Measurements from ENCODE around the gene TTC7B.

Gene TTC7B

DNA sequence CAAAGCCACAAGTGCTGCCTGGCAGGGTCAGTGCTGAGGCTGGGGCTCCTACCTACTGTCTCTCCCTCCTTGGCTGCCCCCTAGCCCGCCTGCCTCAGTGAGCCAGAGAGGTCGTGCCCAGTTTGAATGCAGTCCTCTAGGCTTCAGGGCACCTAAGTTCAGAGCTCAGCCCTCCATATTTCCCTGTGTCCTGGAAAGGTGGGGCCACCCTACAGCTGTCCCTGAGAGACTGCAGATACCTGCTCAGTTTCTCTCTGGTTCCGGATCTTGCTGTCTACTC, 276.8 kb downstream of the TTC7B start:
- Histone ChIP-seq H3K9ac (ENCODE audit: low read length) (no peak overlapping the region), H3K4me1 (ENCODE audit: control insufficient read depth, insufficient read depth, low read length) (no peaks in the 10 kb centered on the region), H3K9me3 (ENCODE audit: control insufficient read depth, low read length) (no peaks in the 10 kb centered on the region), H3K27me3 (ENCODE audit: control insufficient read depth, insufficient read depth, low read length) (no peaks in the 10 kb centered on the region), H3K4me3 (ENCODE audit: low read length) (no peak overlapping the region), H3K36me3 (ENCODE audit: control insufficient read depth, insufficient read depth, low read length) (no peaks in the 10 kb centered on the region)

- Histone ChIP-seq H3K27me3 (ENCODE audit: control insufficient read depth, insufficient read depth, low read length) (no peaks in the 10 kb centered on the region), H3K36me3 (ENCODE audit: control insufficient read depth, insufficient read depth, low read length) (no peaks in the 10 kb centered on the region), H3K9ac (ENCODE audit: low read length) (no peak overlapping the region), H3K4me1 (ENCODE audit: control insufficient read depth, insufficient read depth, low read length) (no peaks in the 10 kb centered on the region), H3K4me3 (ENCODE audit: low read length) (no peak overlapping the region), H3K9me3 (ENCODE audit: control insufficient read depth, low read length) (no peaks in the 10 kb centered on the region)
Measured at GRCh38 chr14:90538716-90539495, 277.3 kb downstream of the TTC7B start.

DNA sequence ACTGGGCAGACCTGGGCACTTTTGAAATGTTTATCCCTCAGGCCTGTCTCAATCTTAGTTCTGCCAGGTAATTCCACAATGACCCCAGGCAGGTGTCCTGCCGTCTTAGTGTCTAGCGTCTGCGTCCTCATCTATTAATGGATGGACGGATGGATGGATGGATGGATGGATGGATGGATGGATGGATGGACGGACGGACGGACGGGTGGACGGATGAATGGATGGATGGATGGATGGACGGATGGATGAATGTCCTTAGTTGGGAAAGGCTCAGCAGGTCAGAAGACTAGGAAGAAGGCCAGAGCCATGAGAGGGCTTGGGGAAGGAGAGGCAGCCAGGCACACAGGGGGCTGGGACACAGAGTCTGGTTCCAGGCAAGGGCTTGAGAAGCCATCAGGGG, 278.1 kb downstream of the TTC7B start:
- H3K36me3 ChIP-seq (ENCODE audit: control insufficient read depth, insufficient read depth, low read length), result no peaks in the 10 kb centered on the region
- H3K9me3 ChIP-seq (ENCODE audit: control insufficient read depth, low read length), result no peaks in the 10 kb centered on the region
- no peaks in the 10 kb centered on the region for H3K4me1 ChIP-seq (ENCODE audit: control insufficient read depth, insufficient read depth, low read length)
- no peak overlapping the region for H3K9ac ChIP-seq (ENCODE audit: low read length)
- H3K4me3 ChIP-seq (ENCODE audit: low read length), result no peak overlapping the region
- no peaks in the 10 kb centered on the region for H3K27me3 ChIP-seq (ENCODE audit: control insufficient read depth, insufficient read depth, low read length)

DNA sequence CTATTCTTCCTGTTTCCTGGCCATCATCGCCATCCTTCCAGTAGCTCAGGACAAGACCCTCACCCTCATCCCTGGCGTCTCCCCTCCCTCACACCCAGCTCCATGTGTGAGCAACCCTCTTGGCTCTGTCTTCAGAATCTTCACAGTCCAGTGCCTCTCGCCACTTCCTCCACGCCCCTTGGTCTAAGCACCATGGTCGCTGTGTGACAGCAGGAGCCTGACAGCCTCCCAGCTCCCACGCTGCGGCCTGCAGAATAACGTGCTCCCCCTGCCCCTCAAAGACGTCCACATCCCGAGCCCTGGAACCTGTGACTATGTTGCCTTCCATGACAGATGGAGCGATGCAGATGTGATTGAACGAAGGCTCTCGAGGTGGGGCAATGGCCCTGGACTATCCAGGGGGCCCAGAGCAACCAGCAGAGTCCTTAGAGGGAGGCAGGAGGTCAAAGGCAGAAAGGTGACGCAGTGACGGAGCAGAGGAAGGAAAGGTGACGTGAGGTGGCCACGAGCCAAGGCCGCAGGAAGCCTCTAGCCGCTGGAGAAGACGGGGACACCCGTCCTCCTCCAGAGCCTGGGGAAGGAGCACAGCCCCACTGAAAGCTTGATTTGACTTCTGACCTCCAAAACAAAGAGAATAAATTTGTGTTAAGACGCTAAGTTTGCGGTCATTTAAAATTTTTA, 279.6 kb downstream of the TTC7B start:
- no peaks in the 10 kb centered on the region for H3K27me3 ChIP-seq (ENCODE audit: control insufficient read depth, insufficient read depth, low read length)
- H3K4me3 ChIP-seq (ENCODE audit: low read length), result no peak overlapping the region
- no peaks in the 10 kb centered on the region for H3K9me3 ChIP-seq (ENCODE audit: control insufficient read depth, low read length)
- H3K9ac ChIP-seq (ENCODE audit: low read length), result no peak overlapping the region
- no peaks in the 10 kb centered on the region for H3K4me1 ChIP-seq (ENCODE audit: control insufficient read depth, insufficient read depth, low read length)
- no peaks in the 10 kb centered on the region for H3K36me3 ChIP-seq (ENCODE audit: control insufficient read depth, insufficient read depth, low read length)

DNA sequence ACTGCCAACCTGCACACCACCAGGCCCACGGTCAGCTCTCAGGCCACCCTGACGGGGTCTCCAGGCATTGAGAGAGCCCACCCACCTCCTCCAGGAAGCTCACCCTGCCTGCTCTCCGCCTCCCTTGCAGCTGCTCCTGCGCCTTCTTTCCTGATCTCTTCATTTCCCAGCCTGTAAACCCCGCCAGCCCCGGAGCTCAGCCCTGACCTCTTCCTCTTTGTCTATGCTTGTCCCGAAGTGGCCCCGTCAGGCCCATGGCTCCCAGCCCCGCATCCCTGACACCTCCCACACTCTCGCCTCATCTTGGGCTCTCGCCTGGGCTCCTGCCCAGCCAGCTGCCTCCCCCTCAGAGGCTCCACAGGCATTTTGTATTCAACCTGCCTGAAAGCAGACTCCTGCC, 280.1 kb downstream of the TTC7B start:
- Histone ChIP-seq H3K9ac (ENCODE audit: low read length) (no peak overlapping the region), H3K9me3 (ENCODE audit: control insufficient read depth, low read length) (no peaks in the 10 kb centered on the region), H3K4me3 (ENCODE audit: low read length) (no peak overlapping the region), H3K27me3 (ENCODE audit: control insufficient read depth, insufficient read depth, low read length) (no peaks in the 10 kb centered on the region), H3K4me1 (ENCODE audit: control insufficient read depth, insufficient read depth, low read length) (no peaks in the 10 kb centered on the region), H3K36me3 (ENCODE audit: control insufficient read depth, insufficient read depth, low read length) (no peaks in the 10 kb centered on the region)

DNA sequence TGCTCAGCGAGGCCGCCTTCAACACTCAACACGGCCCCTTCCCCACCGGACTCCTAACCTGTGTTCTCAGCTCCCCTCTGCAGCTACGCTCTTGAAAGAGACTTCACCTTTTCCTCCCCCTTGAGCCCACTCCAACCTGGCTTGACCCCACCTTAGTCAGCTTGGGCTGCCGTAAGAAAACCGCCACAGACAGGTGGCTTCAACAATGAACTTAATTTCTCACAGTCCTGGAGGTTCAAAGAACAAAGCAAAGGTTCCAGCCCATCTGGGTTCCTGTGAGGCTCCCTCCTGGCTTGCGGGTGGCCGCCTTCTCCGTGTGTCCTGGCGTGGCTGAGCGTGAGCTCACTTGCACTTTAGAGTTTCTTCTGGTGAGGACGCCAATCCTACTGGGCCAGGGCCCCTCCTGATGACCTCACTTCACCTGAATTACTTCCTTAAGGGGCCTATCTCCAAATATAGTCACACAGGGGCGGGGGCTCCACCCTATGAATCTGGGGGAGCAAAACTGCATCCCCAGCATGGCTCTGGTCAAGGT, 280.6 kb downstream of the TTC7B start:
- no peak overlapping the region for H3K4me3 ChIP-seq (ENCODE audit: low read length)
- no peaks in the 10 kb centered on the region for H3K36me3 ChIP-seq (ENCODE audit: control insufficient read depth, insufficient read depth, low read length)
- H3K9ac ChIP-seq (ENCODE audit: low read length), result no peak overlapping the region
- no peaks in the 10 kb centered on the region for H3K27me3 ChIP-seq (ENCODE audit: control insufficient read depth, insufficient read depth, low read length)
- H3K4me1 ChIP-seq (ENCODE audit: control insufficient read depth, insufficient read depth, low read length), result no peaks in the 10 kb centered on the region
- H3K9me3 ChIP-seq (ENCODE audit: control insufficient read depth, low read length), result no peaks in the 10 kb centered on the region

- Histone ChIP-seq H3K4me3 (ENCODE audit: low read length) (no peak overlapping the region), H3K27me3 (ENCODE audit: control insufficient read depth, insufficient read depth, low read length) (no peaks in the 10 kb centered on the region), H3K9ac (ENCODE audit: low read length) (no peak overlapping the region), H3K4me1 (ENCODE audit: control insufficient read depth, insufficient read depth, low read length) (no peaks in the 10 kb centered on the region), H3K36me3 (ENCODE audit: control insufficient read depth, insufficient read depth, low read length) (no peaks in the 10 kb centered on the region), H3K9me3 (ENCODE audit: control insufficient read depth, low read length) (no peaks in the 10 kb centered on the region)
Measured at GRCh38 chr14:90534838-90535555, 281.2 kb downstream of the TTC7B start.

DNA sequence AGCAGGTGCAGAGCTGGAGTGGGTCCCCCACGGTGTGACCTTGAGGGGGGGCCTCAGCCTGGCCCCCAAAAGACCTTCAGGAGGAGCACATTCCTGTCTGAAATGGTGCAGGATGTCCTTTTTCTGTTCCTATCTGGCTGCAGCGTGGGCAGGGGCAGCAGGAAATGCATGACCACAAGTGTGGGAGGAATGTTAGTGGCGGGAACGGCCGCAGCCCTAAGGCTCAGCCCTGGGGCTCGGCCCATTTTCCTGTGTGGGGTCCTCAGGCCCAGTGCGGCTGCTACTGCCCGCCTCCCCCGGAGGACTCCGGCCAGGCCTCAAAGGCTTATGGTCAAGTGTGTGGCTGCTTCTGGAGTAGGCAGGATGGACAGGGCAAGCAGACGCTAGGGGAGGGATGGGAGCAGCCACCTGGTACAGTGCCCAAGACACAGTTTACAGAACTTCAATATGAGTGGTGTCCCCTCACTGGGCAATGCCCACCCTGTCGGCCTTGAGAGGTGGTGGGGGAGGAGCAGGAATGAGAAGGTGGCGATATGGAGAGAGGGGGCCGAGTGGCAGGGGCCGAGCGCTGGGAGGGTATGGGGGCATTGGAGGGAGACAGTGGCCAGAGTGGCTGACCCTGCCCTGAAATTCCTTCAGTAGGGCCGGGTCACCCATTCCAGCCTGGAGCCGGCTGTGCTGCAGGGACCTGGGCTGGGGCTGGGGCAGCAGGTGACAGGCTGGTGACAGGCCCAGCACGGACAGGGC, 282.0 kb downstream of the TTC7B start:
- no peak overlapping the region for H3K4me3 ChIP-seq (ENCODE audit: low read length)
- H3K4me1 ChIP-seq (ENCODE audit: control insufficient read depth, insufficient read depth, low read length), result no peaks in the 10 kb centered on the region
- H3K36me3 ChIP-seq (ENCODE audit: control insufficient read depth, insufficient read depth, low read length), result no peaks in the 10 kb centered on the region
- H3K9ac ChIP-seq (ENCODE audit: low read length), result no peak overlapping the region
- no peaks in the 10 kb centered on the region for H3K9me3 ChIP-seq (ENCODE audit: control insufficient read depth, low read length)
- H3K27me3 ChIP-seq (ENCODE audit: control insufficient read depth, insufficient read depth, low read length), result no peaks in the 10 kb centered on the region

GRCh38 chr14:90533591-90534021, 282.6 kb downstream of the TTC7B start:
- H3K4me1 ChIP-seq (ENCODE audit: control insufficient read depth, insufficient read depth, low read length), result no peaks in the 10 kb centered on the region
- no peak overlapping the region for H3K4me3 ChIP-seq (ENCODE audit: low read length)
- H3K36me3 ChIP-seq (ENCODE audit: control insufficient read depth, insufficient read depth, low read length), result no peaks in the 10 kb centered on the region
- H3K9ac ChIP-seq (ENCODE audit: low read length), result no peak overlapping the region
- H3K9me3 ChIP-seq (ENCODE audit: control insufficient read depth, low read length), result no peaks in the 10 kb centered on the region
- H3K27me3 ChIP-seq (ENCODE audit: control insufficient read depth, insufficient read depth, low read length), result no peaks in the 10 kb centered on the region

DNA sequence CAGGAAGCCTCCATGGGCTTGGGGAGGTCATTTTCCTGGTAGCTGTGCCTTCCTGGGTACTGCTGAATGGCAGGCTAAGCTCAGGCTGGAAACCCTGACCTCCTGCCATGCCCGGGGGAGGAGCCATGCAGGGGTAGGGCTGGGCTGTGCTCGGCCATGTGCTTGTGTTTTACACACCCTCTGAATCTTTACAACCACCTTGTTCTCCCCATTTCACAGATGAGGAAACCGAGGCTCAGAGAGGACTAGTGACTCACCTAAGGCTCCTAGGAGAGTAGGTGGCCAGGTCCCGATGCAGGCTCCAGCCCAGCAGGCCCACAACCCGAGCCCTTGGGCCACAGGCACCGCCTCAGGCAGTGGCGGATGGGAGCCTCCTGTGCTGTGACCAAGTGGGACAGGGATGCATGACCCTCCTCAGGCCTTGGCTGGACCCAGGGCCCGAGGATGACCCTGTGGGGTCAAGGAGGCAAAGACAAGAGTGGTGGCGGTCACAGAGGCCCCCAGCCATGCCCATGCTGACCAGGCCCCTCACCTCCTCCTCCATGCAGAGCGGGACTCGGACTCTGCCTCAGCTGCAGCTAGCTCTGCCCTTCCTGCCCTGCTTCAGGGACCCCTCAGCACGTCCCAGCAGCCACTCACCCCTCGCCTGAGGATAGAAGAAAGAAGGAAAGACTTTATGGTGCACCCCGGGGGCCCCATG, 283.3 kb downstream of the TTC7B start:
- Histone ChIP-seq H3K4me1 (ENCODE audit: control insufficient read depth, insufficient read depth, low read length) (no peaks in the 10 kb centered on the region), H3K36me3 (ENCODE audit: control insufficient read depth, insufficient read depth, low read length) (no peaks in the 10 kb centered on the region), H3K9ac (ENCODE audit: low read length) (no peak overlapping the region), H3K27me3 (ENCODE audit: control insufficient read depth, insufficient read depth, low read length) (no peaks in the 10 kb centered on the region), H3K9me3 (ENCODE audit: control insufficient read depth, low read length) (no peaks in the 10 kb centered on the region), H3K4me3 (ENCODE audit: low read length) (no peak overlapping the region)

DNA sequence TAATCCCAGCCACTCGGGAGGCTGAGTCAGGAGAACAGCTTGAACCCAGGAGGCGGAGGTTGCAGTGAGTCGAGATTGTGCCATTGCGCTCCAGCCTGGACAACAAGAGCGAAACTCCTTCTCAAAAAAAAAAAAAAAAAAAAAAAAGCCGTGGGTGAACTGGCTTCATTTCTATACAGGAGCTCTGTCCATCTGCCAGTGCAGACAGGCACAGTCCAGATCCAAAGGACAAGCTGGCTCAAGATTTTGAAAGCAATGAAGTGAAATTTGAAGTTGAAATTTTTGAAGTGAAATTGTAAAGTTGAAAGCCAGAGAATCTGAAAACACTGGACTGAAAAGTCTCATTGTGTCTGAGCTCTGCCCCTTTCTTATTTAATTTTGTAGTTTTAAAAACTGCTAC, 284.7 kb downstream of the TTC7B start:
- Histone ChIP-seq H3K4me1 (ENCODE audit: control insufficient read depth, insufficient read depth, low read length) (no peaks in the 10 kb centered on the region), H3K4me3 (ENCODE audit: low read length) (no peak overlapping the region), H3K9ac (ENCODE audit: low read length) (no peak overlapping the region), H3K27me3 (ENCODE audit: control insufficient read depth, insufficient read depth, low read length) (no peaks in the 10 kb centered on the region), H3K9me3 (ENCODE audit: control insufficient read depth, low read length) (no peaks in the 10 kb centered on the region), H3K36me3 (ENCODE audit: control insufficient read depth, insufficient read depth, low read length) (no peaks in the 10 kb centered on the region)

Data from mucosa of stomach (tissue), 1 donor.